ENCODE data around the gene CCDC24. TPM values are rescaled to one million over a fixed set of nuclear protein-coding genes. Genes with fewer than 3 reads are reported as not detected.

CCDC24 gene
- total and polyA plus RNA-seq, 2 of the 13 experiments (the other 11 are each of a cell fraction or from before 2014, with no cell fraction given): 1.4 to 2.9 TPM

DNA sequence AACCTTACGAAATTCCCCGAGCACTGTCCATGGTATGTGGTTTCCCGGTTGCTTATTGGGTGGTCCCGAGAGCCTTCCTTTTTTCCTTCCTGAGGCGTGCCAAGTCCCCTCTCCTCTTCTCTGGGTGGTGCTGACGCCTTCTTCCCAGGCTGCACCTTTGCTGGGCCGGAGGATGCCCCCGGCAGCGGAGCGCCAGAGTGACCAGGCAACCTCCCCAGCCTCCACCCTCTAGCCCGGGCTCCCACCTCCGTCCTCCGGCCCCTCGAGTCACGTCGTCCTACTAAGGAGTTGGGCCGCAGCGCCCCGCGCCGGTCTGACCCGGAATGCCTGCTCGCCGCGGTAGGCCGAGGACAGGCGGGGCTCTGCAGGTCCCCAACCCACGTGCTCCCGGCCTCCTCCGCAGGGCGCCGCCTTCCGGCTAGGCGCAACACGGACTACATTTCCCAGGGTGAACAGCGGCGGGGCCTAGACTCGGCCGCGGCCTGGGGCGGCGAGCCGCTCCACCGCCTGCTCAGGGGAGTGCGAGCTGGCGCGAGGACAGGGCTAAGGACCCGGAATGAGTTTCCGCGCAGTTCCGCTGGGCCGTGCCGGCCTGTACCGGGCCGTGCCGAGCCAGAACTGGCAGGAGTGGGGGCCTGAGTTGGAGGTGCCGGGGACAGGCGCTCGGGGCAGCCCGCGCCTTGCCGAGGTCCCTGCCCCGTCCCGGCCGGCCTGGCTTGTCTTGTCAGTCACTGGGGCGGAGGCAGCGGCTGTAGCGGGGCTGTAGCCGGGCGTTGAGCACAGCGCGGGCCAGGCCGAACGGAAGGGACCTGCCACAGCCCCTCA, 45.0 kb upstream of the CCDC24 start, which contains the start of gene IPO13 (continued):
- TF ChIP-seq, protein P1, sequence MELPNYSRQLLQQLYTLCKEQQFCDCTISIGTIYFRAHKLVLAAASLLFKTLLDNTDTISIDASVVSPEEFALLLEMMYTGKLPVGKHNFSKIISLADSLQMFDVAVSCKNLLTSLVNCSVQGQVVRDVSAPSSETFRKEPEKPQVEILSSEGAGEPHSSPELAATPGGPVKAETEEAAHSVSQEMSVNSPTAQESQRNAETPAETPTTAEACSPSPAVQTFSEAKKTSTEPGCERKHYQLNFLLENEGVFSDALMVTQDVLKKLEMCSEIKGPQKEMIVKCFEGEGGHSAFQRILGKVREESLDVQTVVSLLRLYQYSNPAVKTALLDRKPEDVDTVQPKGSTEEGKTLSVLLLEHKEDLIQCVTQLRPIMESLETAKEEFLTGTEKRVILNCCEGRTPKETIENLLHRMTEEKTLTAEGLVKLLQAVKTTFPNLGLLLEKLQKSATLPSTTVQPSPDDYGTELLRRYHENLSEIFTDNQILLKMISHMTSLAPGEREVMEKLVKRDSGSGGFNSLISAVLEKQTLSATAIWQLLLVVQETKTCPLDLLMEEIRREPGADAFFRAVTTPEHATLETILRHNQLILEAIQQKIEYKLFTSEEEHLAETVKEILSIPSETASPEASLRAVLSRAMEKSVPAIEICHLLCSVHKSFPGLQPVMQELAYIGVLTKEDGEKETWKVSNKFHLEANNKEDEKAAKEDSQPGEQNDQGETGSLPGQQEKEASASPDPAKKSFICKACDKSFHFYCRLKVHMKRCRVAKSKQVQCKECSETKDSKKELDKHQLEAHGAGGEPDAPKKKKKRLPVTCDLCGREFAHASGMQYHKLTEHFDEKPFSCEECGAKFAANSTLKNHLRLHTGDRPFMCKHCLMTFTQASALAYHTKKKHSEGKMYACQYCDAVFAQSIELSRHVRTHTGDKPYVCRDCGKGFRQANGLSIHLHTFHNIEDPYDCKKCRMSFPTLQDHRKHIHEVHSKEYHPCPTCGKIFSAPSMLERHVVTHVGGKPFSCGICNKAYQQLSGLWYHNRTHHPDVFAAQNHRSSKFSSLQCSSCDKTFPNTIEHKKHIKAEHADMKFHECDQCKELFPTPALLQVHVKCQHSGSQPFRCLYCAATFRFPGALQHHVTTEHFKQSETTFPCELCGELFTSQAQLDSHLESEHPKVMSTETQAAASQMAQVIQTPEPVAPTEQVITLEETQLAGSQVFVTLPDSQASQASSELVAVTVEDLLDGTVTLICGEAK (IDR thresholded peaks at IDR 0.05): no peak
- TF ChIP-seq, protein P1 (CRISPR knock-in tag; IDR thresholded peaks at IDR 0.05): peak; percentile 93
- peak; percentile 59; the same call in 1 of the 2 replicates for TF ChIP-seq FOXK2 (IDR thresholded peaks at IDR 0.05)
- TF ChIP-seq ZNF576 (CRISPR knock-in tag; IDR thresholded peaks at IDR 0.05): no peak
- TF ChIP-seq ZNF335 (CRISPR knock-in tag; IDR thresholded peaks at IDR 0.05): peak; percentile 100
- TF ChIP-seq, protein P2, sequence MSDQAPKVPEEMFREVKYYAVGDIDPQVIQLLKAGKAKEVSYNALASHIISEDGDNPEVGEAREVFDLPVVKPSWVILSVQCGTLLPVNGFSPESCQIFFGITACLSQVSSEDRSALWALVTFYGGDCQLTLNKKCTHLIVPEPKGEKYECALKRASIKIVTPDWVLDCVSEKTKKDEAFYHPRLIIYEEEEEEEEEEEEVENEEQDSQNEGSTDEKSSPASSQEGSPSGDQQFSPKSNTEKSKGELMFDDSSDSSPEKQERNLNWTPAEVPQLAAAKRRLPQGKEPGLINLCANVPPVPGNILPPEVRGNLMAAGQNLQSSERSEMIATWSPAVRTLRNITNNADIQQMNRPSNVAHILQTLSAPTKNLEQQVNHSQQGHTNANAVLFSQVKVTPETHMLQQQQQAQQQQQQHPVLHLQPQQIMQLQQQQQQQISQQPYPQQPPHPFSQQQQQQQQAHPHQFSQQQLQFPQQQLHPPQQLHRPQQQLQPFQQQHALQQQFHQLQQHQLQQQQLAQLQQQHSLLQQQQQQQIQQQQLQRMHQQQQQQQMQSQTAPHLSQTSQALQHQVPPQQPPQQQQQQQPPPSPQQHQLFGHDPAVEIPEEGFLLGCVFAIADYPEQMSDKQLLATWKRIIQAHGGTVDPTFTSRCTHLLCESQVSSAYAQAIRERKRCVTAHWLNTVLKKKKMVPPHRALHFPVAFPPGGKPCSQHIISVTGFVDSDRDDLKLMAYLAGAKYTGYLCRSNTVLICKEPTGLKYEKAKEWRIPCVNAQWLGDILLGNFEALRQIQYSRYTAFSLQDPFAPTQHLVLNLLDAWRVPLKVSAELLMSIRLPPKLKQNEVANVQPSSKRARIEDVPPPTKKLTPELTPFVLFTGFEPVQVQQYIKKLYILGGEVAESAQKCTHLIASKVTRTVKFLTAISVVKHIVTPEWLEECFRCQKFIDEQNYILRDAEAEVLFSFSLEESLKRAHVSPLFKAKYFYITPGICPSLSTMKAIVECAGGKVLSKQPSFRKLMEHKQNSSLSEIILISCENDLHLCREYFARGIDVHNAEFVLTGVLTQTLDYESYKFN (CRISPR knock-in tag; conservative IDR thresholded peaks at IDR 0.05): peak; percentile 76
- peak; percentile 94 for TF ChIP-seq ZNF205 (CRISPR knock-in tag; IDR thresholded peaks at IDR 0.05)
- 0 out of 2 replicates have a peak, but pooled peaks have one; percentile 43 for TF ChIP-seq ZNF768 (CRISPR knock-in tag; IDR thresholded peaks at IDR 0.05)
- peak; percentile 98 for TF ChIP-seq MXI1 (IDR thresholded peaks at IDR 0.05; ENCODE audit: borderline replicate concordance, low read depth, low read length)
- TF ChIP-seq ZBTB34 (CRISPR knock-in tag; IDR thresholded peaks at IDR 0.05): peak; percentile 85
- no peak for TF ChIP-seq PAF1 (CRISPR knock-in tag; IDR thresholded peaks at IDR 0.05)

Data from HepG2 (cell line).